ENCODE data around the gene SLC27A5.
"Not testable (repeated sequence)": the region's sequence is repeated elsewhere in the genome, so short reads cannot be mapped to it uniquely, and the experiment has no call there.

Gene SLC27A5

GRCh38 chr19:58476498-58477015 is 35.2 kb downstream of the SLC27A5 start:
- Histone ChIP-seq H3K27me3 (ENCODE audit: control insufficient read depth, insufficient read depth, low read length) (no peaks in the 10 kb centered on the region), H3K4me3 (ENCODE audit: low read length) (peak overlapping the region; percentile 83), H3K36me3 (ENCODE audit: control insufficient read depth, insufficient read depth, low read length) (no peaks in the 10 kb centered on the region), H3K9me3 (ENCODE audit: control insufficient read depth, low read length) (no peaks in the 10 kb centered on the region), H3K4me1 (ENCODE audit: control insufficient read depth, insufficient read depth, low read length) (peaks cover 11% of the 10 kb centered on the region), H3K9ac (ENCODE audit: low read length) (peak overlapping the region; percentile 75)

- H3K9ac ChIP-seq (ENCODE audit: low read length): peak within 1 kb of the TSS; percentile 75
- no peaks in the 10 kb centered on the region for H3K9me3 ChIP-seq (ENCODE audit: control insufficient read depth, low read length)
- H3K27me3 ChIP-seq (ENCODE audit: control insufficient read depth, insufficient read depth, low read length): no peaks in the 10 kb centered on the region
- peak within 1 kb of the TSS; percentile 83 for H3K4me3 ChIP-seq (ENCODE audit: low read length)
- H3K36me3 ChIP-seq (ENCODE audit: control insufficient read depth, insufficient read depth, low read length): no peaks in the 10 kb centered on the region
- peaks cover 11% of the 10 kb centered on the region for H3K4me1 ChIP-seq (ENCODE audit: control insufficient read depth, insufficient read depth, low read length)
Measured at GRCh38 chr19:58475714-58476497, 35.9 kb downstream of the SLC27A5 start, which contains the start of gene ZNF446. TSS of gene ZNF446 (plus strand) at chr19:58476352. CDS start at chr19:58477219, 867 bp downstream.

DNA sequence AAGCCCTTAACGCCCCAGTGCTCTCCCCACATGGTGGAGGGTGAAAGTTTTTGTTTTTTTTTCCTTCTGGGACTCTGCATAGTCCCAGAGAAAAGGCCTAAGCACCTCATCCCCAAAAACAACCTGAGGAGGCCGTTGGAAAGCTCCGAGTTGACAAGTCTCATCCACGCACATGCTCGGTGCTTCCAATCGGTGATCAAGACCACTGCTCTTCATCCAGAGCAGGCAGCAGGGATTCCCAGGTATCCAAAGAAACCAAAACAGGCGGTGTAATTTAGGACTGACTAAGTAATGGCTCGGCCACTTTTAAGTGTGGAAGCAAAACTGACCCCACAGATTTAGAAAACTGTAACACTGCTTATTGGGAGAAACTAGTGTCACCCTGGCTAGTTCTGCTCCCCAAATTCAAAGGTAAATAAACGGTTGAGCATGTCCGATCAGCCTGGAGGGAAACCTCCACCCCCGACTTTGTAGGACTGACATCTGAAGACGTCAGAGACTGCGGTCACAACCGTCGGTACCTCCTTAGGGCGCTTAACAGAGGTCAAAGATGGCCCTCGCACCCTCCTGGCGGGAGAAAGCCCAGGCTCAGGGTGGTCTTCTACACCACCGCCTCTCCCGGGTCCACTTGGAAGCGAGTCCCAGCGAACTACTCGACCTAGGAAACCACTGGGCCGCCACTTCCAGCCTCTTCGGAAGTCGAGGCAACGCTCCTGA is 36.6 kb downstream of the SLC27A5 start:
- peak overlapping the region; percentile 83 for H3K4me3 ChIP-seq (ENCODE audit: low read length)
- no peaks in the 10 kb centered on the region for H3K27me3 ChIP-seq (ENCODE audit: control insufficient read depth, insufficient read depth, low read length)
- H3K4me1 ChIP-seq (ENCODE audit: control insufficient read depth, insufficient read depth, low read length): peaks cover 11% of the 10 kb centered on the region
- no peaks in the 10 kb centered on the region for H3K36me3 ChIP-seq (ENCODE audit: control insufficient read depth, insufficient read depth, low read length)
- peak overlapping the region; percentile 75 for H3K9ac ChIP-seq (ENCODE audit: low read length)
- H3K9me3 ChIP-seq (ENCODE audit: control insufficient read depth, low read length): no peaks in the 10 kb centered on the region

DNA sequence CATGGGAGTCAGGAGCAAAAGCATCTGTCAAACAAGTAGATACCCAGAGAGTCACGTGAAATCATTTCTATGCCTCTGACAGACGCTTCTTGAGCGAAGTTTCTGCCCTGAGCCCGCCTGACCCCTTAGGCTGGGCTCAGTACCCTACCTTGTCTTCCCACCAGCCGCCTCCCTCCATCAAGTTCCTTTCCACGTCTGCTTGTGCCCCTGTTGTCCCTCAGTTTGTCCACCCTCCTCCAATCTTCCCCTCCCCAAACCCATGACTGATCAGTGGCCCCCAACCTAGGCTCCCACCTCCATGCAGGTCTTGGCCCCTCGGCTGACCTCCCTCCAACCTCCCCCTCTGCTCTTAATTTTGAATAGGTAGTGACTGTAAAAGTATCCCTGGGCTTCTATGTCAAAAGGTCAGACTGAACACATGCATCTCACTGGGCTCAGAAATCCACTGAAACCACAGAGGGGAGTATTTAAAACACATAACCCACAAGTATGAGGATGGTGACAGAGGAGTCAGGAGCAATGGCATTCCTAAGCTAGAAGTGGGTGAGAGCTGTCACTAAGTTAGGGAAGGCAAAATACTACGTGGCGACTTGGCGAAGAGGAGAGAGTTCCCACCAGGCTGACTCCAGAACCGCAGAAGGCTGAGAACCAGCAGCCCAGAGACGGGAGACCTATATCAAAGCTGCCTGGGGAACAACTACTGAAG is 37.3 kb downstream of the SLC27A5 start:
- H3K9ac ChIP-seq (ENCODE audit: low read length): no peak overlapping the region
- H3K4me3 ChIP-seq (ENCODE audit: low read length): no peak overlapping the region
- no peaks in the 10 kb centered on the region for H3K9me3 ChIP-seq (ENCODE audit: control insufficient read depth, low read length)
- peaks cover 11% of the 10 kb centered on the region for H3K4me1 ChIP-seq (ENCODE audit: control insufficient read depth, insufficient read depth, low read length)
- H3K36me3 ChIP-seq (ENCODE audit: control insufficient read depth, insufficient read depth, low read length): no peaks in the 10 kb centered on the region
- no peaks in the 10 kb centered on the region for H3K27me3 ChIP-seq (ENCODE audit: control insufficient read depth, insufficient read depth, low read length)

GRCh38 chr19:58473775-58474174 is 38.0 kb downstream of the SLC27A5 start:
- peaks cover 11% of the 10 kb centered on the region for H3K4me1 ChIP-seq (ENCODE audit: control insufficient read depth, insufficient read depth, low read length)
- H3K4me3 ChIP-seq (ENCODE audit: low read length): no peak overlapping the region
- no peaks in the 10 kb centered on the region for H3K36me3 ChIP-seq (ENCODE audit: control insufficient read depth, insufficient read depth, low read length)
- no peaks in the 10 kb centered on the region for H3K9me3 ChIP-seq (ENCODE audit: control insufficient read depth, low read length)
- H3K27me3 ChIP-seq (ENCODE audit: control insufficient read depth, insufficient read depth, low read length): no peaks in the 10 kb centered on the region
- no peak overlapping the region for H3K9ac ChIP-seq (ENCODE audit: low read length)

DNA sequence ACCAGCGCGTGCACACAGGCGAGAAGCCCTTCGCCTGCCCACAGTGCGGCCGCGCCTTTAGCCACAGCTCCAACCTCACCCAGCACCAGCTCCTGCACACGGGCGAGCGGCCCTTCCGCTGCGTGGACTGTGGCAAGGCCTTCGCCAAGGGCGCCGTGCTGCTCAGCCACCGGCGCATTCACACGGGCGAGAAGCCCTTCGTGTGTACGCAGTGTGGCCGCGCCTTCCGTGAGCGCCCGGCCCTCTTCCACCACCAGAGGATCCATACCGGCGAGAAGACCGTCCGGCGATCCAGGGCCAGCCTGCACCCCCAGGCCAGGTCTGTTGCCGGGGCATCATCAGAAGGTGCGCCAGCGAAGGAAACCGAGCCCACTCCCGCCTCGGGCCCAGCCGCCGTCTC is 40.1 kb downstream of the SLC27A5 start:
- Histone ChIP-seq H3K4me3 (ENCODE audit: low read length) (no peak overlapping the region), H3K9me3 (ENCODE audit: control insufficient read depth, low read length) (no peaks in the 10 kb centered on the region), H3K36me3 (ENCODE audit: control insufficient read depth, insufficient read depth, low read length) (no peaks in the 10 kb centered on the region), H3K27me3 (ENCODE audit: control insufficient read depth, insufficient read depth, low read length) (no peaks in the 10 kb centered on the region), H3K4me1 (ENCODE audit: control insufficient read depth, insufficient read depth, low read length) (peaks cover 17% of the 10 kb centered on the region), H3K9ac (ENCODE audit: low read length) (no peak overlapping the region)

DNA sequence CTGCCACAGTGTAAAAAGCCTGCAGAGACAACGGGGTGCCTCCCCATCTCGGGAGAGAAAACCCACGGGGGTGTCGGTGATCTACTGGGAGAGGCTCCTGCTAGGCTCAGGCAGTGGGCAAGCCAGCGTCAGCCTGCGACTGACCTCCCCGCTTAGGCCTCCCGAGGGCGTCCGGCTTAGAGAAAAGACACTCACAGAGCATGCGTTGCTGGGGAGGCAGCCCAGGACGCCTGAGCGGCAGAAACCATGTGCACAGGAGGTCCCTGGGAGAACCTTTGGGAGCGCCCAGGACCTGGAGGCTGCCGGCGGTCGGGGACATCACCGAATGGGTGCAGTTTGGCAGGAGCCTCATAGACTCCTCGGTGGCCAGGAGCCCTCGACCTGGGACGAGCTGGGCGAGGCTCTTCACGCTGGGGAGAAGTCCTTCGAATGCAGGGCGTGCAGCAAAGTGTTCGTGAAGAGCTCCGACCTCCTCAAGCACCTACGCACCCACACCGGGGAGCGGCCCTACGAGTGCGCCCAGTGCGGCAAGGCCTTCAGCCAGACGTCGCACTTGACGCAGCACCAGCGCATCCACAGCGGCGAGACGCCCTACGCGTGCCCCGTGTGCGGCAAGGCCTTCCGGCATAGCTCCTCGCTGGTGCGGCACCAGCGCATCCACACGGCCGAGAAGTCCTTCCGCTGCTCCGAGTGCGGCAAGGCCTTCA is 40.8 kb downstream of the SLC27A5 start:
- H3K9me3 ChIP-seq (ENCODE audit: control insufficient read depth, low read length); H3K27me3 ChIP-seq (ENCODE audit: control insufficient read depth, insufficient read depth, low read length); H3K4me3 ChIP-seq (ENCODE audit: low read length); H3K9ac ChIP-seq (ENCODE audit: low read length); H3K36me3 ChIP-seq (ENCODE audit: control insufficient read depth, insufficient read depth, low read length): not testable (repeated sequence)
- peaks cover 12% of the 10 kb centered on the region for H3K4me1 ChIP-seq (ENCODE audit: control insufficient read depth, insufficient read depth, low read length)

DNA sequence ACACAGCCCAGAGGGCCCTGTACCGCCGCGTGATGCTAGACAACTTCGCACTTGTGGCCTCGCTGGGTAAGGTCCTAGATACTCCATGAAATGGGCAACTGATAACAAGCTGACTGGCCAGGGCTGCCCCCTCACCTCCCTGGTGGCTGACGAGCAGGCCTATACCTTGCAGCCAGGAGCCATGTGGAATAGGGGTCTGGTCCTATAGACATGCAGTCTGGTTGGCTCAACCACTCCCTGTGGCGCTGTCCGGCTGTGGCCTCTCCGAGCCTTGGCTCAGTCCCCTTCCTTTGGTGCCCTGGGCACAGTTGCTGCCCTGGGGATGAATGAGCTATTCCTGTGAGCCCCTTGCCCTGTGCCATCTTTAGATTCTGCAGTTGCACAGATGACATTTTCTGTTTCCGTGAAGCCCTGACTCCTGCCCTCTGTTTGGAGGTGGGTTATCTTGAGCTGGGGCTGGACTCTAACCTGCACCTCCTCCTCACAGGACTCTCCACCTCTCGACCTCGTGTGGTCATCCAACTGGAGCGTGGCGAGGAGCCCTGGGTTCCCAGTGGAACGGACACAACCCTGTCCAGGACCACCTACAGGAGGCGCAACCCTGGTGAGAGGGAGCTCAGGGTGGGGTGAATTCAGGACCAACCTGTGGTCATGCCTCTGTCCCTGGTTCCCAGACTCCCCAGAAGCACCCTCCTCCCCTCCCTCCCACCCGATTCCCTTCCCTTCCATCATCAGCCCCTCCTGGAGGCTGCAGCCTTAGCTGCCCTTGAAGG is 42.4 kb downstream of the SLC27A5 start:
- H3K9me3 ChIP-seq (ENCODE audit: control insufficient read depth, low read length): no peaks in the 10 kb centered on the region

GRCh38 chr19:58468216-58468839 is 43.5 kb downstream of the SLC27A5 start:
- H3K9ac ChIP-seq (ENCODE audit: low read length): no peak overlapping the region
- no peaks in the 10 kb centered on the region for H3K27me3 ChIP-seq (ENCODE audit: control insufficient read depth, insufficient read depth, low read length)
- no peak overlapping the region for H3K4me3 ChIP-seq (ENCODE audit: low read length)
- peaks cover 12% of the 10 kb centered on the region for H3K4me1 ChIP-seq (ENCODE audit: control insufficient read depth, insufficient read depth, low read length)
- no peaks in the 10 kb centered on the region for H3K36me3 ChIP-seq (ENCODE audit: control insufficient read depth, insufficient read depth, low read length)
- H3K9me3 ChIP-seq (ENCODE audit: control insufficient read depth, low read length): no peaks in the 10 kb centered on the region

More for the DNA sequence above, 42.4 kb downstream of the SLC27A5 start:
- H3K9ac ChIP-seq (ENCODE audit: low read length): no peak overlapping the region
- peaks cover 12% of the 10 kb centered on the region for H3K4me1 ChIP-seq (ENCODE audit: control insufficient read depth, insufficient read depth, low read length)
- no peaks in the 10 kb centered on the region for H3K36me3 ChIP-seq (ENCODE audit: control insufficient read depth, insufficient read depth, low read length)
- H3K4me3 ChIP-seq (ENCODE audit: low read length): no peak overlapping the region
- no peaks in the 10 kb centered on the region for H3K27me3 ChIP-seq (ENCODE audit: control insufficient read depth, insufficient read depth, low read length)

DNA sequence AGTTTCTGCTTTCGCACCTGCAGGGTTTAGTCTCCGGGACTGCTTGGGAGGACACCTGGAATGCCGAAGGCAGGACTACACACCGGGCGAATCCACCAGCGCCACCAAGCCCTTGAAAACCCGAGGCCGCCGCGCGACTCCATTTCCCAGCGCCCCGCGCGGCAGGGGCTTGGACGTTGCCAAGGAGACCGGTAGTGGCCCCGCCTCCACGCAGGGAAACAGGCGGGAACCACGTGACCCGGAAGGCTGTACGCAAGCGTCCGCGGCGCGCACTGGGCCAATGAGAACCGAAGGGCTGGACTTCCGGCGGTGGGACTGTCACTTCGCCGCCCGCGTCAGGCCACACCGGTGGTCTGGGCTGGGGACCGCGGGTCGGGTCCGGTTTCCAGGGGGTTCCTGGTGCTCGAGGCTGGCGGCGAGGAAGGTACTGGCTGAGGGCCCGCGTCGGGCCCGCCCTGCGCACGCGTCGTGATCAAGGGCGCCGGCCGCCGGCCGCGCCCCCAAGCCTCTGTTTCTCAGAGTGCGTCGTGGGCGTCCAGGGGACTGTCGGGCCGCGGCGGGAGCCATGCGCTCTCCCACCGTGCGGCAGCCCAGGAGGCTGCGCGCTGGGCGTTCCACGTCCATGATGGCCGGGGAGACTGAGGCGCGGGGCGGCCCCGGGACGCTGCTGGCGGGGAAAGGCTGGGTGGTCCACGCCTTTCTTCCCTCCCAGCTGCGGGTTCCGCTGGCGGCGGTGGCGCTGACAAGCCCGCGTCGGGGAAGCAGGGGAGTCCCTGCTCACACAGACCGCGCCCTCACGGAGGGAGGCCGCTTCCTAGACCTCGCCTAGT is 44.8 kb downstream of the SLC27A5 start, which contains the start of gene ZNF324:
Gene ZNF324, plus strand, starts transcription at position 321 of the 830 bp plus-strand sequence. CDS start 2,106 bp downstream, outside the sequence.
- H3K4me3 ChIP-seq (ENCODE audit: low read length): peak within 1 kb of the TSS; percentile 74
- peak within 1 kb of the TSS; percentile 84 for H3K9ac ChIP-seq (ENCODE audit: low read length)
- no peaks in the 10 kb centered on the region for H3K9me3 ChIP-seq (ENCODE audit: control insufficient read depth, low read length)
- H3K36me3 ChIP-seq (ENCODE audit: control insufficient read depth, insufficient read depth, low read length): no peaks in the 10 kb centered on the region
- peaks cover 12% of the 10 kb centered on the region for H3K4me1 ChIP-seq (ENCODE audit: control insufficient read depth, insufficient read depth, low read length)
- no peaks in the 10 kb centered on the region for H3K27me3 ChIP-seq (ENCODE audit: control insufficient read depth, insufficient read depth, low read length)
